HG02981 (cell line): ENCODE data around the gene SLC34A3.
A peak's percentile ranks its signal among the peaks of the same experiment; 100 is the strongest.
"Not testable (repeated sequence)": the region's sequence is repeated elsewhere in the genome, so short reads cannot be mapped to it uniquely, and the experiment has no call there.

Experiments
- ATAC-seq: cut with Tn5 transposase; IDR thresholded peaks from one replicate; pipeline ENCODE4 v1.9.1; 2021; ENCODE audit warnings: mild to moderate bottlenecking, moderate library complexity; ENCODE audit not compliant: unreplicated experiment

Gene SLC34A3

DNA sequence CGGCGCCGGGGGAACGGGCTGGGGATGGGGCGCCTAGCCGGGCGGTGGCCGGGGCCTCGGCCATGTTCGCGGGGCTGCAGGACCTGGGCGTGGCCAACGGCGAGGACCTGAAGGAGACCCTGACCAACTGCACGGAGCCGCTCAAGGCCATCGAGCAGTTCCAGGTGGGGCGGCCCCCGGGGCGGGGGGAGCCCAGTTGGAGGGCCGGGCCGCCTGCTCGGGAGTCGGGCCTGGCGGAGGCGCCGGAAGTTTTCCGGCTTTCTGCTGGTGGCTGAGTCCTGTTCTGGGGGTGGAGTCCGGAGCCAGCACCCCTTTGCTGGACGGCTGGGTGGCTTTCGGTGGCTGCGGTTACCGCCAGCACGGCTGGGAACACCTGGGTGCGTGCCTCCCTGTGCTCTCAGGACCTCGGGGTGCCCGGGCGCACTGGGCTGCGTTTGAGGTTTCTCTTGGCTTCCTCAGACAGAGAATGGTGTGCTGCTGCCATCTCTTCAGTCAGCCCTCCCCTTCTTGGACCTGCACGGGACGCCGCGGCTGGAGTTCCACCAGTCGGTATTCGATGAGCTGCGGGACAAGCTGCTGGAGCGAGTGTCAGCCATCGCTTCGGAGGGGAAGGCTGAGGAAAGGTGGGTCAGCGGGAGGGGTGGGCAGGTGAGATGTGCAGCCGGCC is 24.9 kb downstream of the SLC34A3 start:
- ATAC-seq, result peak; percentile 20

DNA sequence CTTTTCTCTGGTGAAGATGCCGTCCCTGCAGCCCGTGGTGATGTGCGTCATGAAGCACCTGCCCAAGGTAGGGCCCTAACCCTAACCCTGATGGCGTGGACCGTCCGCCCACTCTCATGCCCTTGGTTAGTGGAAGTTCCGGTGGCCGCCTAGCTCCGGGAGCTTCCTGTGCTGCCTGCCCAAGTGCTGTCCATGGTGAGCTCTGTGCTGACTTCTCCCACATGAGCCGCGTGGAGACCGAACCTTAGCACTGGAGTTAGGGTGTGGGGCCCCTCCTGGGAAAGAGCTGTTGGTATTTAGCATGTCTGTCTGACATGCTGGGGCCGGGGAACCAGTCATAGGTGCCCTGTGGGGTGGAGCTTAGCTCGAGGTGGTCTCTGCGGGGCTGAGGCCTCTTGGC is 25.7 kb downstream of the SLC34A3 start:
- no peak for ATAC-seq

DNA sequence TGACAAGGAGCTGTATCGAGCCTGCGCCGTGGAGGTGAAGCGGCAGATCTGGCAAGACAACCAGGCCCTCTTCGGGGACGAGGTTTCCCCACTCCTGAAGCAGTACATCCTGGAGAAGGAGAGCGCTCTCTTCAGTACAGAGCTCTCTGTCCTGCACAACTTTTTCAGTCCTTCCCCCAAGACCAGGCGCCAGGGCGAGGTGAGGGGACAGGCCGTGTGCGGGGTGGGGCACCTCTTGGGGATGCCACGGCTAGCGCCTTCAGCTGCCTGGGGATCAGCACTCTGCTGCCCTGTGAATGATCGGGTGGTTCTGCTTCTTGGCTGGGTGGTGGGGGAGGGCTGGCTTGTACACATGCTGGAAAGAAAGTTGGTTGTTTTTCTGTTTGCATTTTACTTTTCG is 26.2 kb downstream of the SLC34A3 start:
- no peak for ATAC-seq

DNA sequence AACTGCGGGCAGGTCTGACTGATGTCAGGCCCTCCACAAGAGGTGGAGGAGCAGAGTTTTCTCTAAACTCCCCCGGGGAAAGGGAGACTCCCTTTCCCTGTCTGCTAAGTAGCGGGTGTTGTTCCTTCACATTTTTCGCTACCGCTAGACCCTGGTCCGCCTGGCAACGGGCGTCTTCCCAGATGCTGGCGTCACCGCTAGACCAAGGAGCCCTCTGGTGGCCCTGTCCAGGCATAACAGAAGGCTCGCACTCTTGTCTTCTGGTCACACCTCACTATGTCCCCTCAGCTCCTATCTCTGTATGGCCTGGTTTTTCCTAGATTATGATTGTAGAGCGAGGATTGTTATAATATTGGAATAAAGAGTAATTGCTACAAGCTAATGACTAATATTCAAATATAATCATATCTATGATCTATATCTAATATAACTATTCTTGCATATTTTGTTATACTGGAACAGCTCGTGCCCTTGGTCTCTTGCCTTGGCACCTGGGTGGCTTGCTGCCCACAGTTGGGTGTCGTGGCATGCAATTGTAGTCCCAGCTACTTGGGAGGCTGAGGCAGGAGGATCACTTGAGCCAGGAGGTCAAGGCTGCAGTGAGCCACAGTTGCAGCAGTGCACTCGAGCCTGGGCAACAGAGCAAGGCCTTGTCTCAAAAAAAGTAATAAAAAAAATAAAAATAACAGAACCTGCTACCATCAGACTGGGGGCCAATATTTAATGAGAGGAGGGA is 31.6 kb downstream of the SLC34A3 start:
- not testable (repeated sequence) for ATAC-seq

DNA sequence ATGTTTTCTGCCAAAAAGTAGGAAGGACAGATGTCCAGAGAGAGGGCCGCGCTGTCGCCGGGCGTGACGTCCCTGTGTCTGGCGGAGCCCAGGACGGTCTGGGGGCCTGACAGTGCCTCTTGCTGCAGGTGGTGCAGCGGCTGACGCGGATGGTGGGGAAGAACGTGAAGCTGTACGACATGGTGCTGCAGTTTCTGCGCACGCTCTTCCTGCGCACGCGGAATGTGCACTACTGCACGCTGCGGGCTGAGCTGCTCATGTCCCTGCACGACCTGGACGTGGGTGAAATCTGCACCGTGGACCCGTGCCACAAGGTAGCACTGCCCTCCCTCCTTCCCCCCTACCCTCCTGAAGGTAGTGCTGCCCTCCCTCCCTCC is 32.2 kb downstream of the SLC34A3 start:
- ATAC-seq, result no peak

DNA sequence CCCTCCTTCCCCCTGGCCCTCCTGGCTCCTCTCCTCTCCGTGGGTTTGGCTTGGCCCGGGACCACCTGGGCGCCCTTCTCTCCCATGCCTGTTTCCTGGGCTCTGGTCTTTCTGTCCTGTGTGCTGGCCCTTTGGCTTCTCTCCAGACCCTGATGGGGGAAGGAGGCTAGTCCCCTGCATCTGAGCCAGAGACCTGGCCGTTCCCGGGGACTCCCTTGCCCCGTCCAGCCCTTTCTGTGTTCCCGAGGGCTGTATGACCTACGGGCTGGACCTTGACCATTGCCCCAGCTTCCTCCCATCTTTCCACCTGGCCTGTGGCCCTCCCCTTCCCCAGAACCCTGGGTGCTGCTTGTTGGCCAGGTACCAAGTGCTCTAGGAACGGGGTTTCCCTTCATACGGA is 32.8 kb downstream of the SLC34A3 start:
- ATAC-seq, result no peak

DNA sequence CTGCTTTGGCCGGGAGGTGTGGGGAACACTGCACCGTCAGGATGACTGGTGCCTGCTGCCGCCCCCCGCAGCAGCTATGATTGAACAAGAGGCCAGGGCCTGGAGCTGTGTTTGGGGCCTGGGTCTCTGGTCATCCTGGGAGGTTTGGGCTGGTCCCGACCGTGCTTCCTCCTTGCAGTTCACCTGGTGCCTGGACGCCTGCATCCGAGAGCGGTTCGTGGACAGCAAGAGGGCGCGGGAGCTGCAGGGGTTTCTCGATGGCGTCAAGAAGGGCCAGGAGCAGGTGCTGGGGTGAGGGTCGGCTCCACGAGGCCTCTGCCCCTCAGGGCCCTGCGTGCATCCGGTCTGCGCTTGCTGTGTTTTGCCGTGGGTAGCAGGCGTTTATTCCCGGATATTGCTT is 33.4 kb downstream of the SLC34A3 start:
- no peak for ATAC-seq

DNA sequence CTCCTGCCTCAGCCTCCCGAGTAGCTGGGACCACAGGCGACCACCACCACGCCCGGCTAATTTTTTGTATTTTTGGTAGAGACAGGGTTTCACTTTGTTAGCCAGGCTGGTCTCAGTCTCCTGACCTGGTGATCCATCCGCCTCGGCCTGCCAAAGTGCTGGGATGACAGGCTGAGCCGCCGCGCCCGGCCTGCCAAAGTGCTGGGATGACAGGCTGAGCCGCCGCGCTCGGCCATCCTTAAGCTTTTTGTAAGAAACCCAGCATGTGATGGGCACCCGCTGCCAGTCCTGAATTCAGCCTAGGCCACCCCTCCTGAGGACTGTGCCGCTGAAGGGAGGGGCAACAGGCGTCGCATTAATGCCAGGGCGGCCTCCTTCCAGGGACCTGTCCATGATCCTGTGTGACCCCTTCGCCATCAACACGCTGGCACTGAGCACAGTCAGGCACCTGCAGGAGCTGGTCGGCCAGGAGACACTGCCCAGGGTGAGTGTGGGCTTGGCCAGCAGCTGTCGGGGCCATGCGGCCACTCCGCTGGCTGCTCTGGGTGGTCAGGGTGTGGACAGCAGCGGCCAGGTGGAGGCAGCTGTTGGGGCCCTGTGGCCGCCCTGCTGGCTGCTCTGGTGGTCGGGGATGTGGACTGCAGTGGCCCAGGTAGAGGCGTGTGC is 34.9 kb downstream of the SLC34A3 start:
- ATAC-seq, result no peak

DNA sequence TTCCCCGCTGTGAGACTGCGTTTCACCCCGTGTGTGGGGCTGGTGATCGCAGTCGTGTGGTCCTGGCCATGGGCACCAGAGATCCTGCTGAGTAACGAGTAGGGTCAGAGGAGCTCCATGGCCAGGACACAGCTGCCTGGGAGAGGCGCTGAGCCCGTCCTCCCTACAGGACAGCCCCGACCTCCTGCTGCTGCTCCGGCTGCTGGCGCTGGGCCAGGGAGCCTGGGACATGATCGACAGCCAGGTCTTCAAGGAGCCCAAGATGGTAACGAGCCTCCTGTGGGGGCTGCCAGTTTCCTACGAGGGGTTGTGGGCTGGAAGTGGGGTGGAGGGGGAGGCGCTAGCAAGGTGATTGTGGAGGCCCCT is 35.4 kb downstream of the SLC34A3 start:
- no peak for ATAC-seq

DNA sequence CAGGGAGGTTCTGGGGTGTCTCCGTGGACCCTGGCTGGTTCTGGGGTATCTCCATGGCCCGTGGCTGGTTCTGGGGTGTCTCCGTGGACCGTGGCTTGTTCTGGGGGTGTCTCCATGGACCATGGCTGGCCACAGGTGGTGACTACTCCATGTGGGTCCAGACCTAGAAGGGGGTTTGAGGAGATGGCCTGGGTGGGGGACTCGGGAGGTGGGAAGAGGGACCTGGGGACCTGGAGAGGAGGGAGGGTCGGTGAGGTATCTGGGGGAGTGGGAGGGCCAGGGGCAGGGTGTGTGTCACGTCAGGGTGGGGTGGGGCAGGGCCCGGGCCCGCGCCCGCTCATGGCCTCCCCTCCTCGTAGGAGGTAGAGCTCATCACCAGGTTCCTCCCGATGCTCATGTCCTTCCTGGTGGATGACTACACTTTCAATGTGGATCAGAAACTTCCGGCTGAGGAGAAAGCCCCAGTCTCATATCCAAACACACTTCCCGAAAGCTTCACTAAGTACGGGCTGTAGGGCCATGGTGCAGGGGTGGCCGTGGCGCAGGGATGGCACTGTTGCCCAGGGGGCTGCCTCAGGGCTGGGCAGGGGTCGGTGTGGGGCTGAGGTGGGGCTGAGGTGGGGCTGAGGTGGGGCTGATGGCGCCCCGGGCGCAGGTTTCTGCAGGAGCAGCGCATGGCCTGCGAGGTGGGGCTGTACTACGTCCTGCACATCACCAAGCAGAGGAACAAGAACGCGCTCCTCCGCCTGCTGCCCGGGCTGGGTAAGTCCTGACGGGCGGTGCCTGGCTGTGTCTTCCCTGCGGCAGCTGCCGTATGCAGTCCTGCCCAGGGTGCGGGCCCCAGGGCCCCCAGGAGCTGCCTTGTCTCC is 36.1 kb downstream of the SLC34A3 start:
- ATAC-seq, result no peak

DNA sequence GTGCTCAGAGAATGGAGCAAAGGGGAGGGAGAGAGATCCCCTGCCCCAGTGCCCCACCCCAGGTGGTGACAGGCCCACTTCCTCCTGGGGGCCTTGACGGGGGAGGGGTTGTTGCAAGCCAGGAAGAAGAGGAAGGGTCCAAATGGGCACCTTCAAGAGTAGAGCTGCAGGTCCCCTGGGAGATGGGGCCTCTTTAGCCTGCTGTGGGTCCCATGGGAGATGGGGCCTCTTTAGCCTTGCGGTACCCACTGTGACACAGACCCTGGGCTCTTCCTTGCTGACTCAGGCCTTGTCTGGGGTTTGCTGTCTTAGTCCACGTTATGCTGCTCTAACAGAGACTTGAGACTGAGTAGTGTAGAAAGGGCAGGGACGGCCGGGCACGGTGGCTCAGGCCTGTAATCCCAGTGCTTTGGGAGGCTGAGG is 37.2 kb downstream of the SLC34A3 start:
- peak; percentile 43 for ATAC-seq

DNA sequence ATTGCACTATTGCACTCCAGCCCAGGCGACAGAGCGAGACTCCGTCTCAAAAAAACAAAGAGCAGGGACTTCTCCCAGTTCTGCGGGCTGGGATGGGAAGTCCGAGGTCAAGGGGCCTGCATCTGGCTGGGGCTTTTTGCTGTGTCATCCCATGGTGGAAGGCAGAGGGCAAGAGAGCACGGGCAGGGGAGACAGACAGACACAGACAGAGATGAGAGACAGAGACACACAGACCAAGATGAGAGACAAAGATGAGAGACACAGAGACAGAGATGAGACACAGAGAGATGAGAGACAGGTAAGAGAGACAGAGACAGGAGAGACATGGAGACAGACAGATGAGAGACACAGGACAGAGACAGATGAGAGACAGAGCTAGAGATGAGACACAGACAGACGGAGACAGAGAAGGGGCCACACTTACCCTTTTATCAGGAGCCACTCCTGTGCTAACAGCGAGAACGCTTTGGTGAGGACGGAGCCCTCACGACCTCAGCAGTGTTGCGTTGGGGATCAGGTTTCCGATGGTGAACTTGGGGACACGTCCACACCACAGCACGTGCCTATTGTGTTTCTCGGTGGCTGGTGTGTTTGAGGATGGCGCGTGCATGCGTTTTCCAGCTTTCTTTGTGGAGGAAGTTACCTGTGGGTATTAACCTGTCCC is 38.0 kb downstream of the SLC34A3 start:
- ATAC-seq, result no peak

DNA sequence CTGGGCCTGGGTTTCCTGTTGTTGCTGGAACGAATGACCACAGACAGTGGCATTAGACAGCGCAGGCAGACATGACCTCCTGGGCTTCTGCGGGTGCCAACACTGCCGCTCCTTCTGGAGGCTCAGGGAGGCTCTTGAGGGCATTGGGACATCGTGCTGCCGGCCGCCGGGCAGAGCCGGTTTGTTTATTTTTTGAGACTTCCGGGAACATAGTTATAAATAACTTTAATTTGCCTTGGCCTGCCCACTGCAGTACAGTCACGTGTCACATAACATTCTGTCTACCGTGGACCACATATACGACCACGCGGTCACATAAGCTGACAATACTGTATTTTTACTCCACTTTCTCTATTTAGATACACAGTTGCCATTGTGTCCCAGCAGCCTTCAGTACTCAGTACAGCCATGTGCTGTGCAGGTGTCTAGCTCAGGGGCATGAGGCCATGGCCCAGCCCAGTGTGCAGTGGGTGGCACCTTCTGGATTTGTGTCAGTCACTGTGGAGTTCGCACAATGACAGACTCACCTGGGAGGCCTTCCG is 38.6 kb downstream of the SLC34A3 start:
- no peak for ATAC-seq

DNA sequence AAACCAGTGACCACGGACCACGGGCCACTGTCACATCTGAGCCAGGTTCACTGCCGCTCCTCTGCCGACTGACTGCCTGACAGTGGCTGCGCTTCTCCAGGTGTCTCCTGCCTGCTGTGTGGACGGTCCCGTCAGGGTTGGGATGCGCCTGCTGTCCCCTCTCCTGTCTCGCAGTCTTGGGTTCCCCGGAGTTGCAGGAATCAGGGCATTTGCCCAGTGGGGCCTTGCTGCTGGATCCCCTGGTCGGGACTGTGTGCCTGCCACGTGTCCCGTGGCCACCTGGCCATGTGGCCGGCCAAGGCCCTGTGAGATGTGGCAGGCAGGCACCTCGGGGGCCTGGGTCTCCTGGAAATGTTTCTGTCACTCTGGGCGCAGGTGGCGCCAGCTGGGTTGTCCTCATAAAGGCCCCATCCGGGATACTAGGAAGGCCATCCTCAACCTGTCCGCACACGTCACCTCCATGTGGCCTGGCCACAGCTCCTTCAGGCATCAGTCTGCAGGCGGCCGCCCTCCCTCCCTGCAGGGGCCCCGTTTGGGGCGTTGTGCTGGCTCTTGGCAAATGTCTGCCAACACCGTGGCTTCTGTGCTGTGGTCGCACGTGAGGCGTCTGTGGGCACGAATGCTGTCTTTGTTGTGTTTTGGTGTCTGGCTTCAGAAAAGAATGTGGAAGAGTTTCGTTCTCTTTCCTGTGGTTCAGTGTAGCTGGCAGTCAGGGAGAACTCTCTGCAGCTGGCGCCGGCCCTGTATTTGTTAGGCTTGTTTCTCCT is 40.4 kb downstream of the SLC34A3 start:
- ATAC-seq, result no peak

DNA sequence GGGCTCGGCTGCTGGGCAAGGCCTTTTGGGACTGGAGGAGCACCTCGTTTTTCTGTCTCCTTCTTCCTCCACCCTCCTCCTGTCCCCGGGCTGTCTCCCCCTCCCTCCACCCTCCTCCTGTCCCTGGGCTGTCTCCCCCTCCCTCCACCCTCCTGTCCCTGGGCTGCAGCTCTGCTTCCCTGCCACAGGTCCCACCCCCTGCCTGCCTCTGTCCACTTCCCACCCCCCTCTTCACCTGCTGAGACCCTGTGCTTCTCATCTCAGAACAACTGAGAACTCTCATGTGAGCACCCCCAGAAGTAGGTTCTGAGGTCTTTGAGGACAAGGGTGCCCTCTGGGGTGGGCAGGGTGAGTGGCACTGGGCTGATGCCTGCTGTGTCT is 41.0 kb downstream of the SLC34A3 start:
- no peak for ATAC-seq

DNA sequence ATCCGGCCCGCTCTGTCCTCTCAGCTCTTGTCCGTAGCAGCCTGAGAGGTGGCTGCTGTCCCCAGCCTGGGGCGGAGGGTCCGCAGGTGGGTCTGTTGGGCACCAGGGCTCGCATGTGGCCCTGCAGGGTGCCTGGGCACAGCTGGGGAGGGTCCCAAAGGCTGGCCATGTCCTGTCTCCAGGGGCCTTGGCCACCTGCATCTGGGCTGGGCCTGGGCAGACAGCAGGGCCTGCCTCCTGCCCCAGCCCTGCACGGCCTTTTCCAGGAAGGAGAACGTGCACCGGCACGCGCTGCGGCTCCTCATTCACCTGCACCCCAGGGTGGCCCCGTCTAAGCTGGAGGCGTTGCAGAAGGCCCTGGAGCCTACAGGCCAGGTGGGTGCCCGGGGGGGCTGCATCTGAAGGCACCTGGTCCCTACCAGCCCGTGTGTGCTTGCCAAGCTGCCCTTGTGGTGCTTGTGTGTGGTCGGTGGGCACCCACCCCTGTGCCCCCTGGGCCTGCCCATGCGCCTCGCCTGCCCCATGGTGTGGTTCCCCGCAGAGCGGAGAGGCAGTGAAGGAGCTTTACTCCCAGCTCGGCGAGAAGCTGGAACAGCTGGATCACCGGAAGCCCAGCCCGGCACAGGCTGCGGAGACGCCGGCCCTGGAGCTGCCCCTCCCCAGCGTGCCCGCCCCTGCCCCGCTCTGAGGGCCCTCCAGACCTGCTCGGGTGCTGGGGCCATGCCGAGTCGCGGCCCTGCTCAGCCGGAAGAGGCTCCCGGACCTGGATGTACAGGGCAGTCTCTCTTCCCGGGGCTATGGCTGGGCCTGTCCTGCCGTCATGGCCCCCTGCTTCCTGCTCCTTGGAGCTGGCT is 41.8 kb downstream of the SLC34A3 start:
- ATAC-seq, result no peak

DNA sequence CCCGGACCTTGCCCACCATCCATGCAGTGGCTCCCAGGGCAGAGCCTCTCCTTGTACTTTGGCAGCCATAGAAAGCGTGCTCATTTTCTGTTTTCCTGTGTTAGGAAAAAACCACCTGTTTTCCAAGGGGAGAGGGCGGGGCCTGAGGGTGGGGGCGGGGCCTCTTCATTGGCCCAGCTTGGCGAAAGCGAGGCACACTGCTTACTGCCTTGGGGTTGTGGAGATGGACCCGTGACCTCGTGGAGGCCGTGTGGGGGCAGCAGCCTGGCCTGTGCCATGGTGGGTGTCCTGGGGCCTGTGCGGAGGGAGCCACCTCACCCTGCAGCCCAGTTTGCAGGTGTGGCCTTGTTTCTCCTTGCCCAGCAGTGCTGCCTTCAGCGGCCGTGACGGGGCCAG is 42.4 kb downstream of the SLC34A3 start:
- no peak for ATAC-seq

DNA sequence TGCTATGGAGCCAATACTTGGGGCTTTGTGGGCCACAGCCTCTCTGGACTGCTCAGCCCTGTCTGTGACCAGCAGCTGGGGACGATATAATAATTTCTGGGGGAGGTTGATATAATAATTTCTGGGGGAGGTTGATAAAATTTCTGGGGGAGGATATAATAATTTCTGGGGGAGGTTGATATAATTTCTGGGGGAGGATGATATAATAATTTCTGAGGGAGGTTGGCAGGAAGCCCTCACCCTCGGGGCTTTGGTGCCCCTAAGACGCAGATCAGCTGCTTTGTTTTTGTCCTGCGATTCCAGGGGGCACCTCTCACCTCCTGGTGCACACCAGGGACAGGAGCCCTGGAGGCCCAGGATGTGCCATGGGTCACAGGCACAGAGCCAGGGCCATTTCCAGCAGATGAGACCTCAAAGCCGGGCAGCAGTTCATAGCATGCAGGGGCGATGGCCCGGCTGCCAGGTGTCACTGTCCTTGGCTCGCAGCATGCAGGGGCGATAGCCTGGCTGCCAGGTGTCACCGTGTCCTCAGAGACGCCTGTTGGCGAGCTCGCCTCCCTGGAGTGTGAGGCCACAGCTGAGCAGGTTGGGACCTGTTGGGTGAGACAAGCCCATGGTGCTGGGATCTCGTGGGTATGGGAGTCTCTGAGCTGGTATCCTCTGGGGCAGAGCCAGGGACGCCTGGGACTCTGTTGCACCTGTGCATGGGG is 43.1 kb downstream of the SLC34A3 start:
- no peak for ATAC-seq
